GM23338 (cell line): Measurements from ENCODE around the gene SEMG1. TPM values are rescaled to one million over a fixed set of nuclear protein-coding genes. Genes with fewer than 3 reads are reported as not detected.

Source experiments
- ATAC-seq: fragments of 200-7000 bp; cut with Tn5 transposase; 3 replicates; pipeline ENCODE4 v1.9.1; 2020
- DNase-seq: peaks from one replicate; pipeline ENCODE4 v3.0.0-alpha.2; 2015; ENCODE audit warnings: low spot score
- H2AFZ ChIP-seq: fragments of 200-600 bp; sonication (generic); 2 replicates; pipeline ENCODE4 v1.8.0; 2016; ENCODE audit warnings: antibody characterized with exemption, mild to moderate bottlenecking, moderate library complexity
- H3F3A ChIP-seq: fragments of 200-600 bp; sonication (generic); replicated peaks from 2 replicates; pipeline ENCODE4 v1.8.0; 2017; ENCODE audit warnings: antibody characterized with exemption, mixed run types, low read depth
- H3K27ac ChIP-seq: fragments of 200-600 bp; sonication (generic); 2 replicates; pipeline ENCODE4 v1.6.1; 2016; ENCODE audit warnings: low read depth
- H3K27me3 ChIP-seq: fragments of 200-600 bp; sonication (generic); 2 replicates; pipeline ENCODE4 v1.8.0; 2016; ENCODE audit warnings: mild to moderate bottlenecking, mixed run types, moderate library complexity; ENCODE audit not compliant: insufficient read depth
- H3K36me3 ChIP-seq: fragments of 200-600 bp; sonication (generic); 2 replicates; pipeline ENCODE4 v1.8.0; 2016; ENCODE audit warnings: mild to moderate bottlenecking; ENCODE audit not compliant: insufficient read depth
- H3K4me1 ChIP-seq: fragments of 200-600 bp; sonication (generic); 2 replicates; pipeline ENCODE4 v1.8.0; 2016; ENCODE audit warnings: mild to moderate bottlenecking, moderate library complexity; ENCODE audit not compliant: insufficient read depth
- H3K4me2 ChIP-seq: fragments of 200-600 bp; sonication (generic); 2 replicates; pipeline ENCODE4 v1.7.1; 2017; ENCODE audit warnings: mixed run types
- H3K4me3 ChIP-seq: fragments of 200-600 bp; sonication (generic); 2 replicates; pipeline ENCODE4 v1.6.1; 2016; ENCODE audit warnings: mixed run types
- H3K79me2 ChIP-seq: fragments of 200-600 bp; sonication (generic); replicated peaks from 2 replicates; pipeline ENCODE4 v1.8.0; 2017; ENCODE audit warnings: mild to moderate bottlenecking; ENCODE audit not compliant: insufficient read depth
- H3K9me2 ChIP-seq: fragments of 200-600 bp; sonication (generic); 2 replicates; pipeline ENCODE4 v1.8.0; 2017; ENCODE audit not compliant: insufficient read depth
- H4K20me1 ChIP-seq: fragments of 200-600 bp; sonication (generic); replicated peaks from 2 replicates; pipeline ENCODE4 v1.8.0; 2017; ENCODE audit warnings: mild to moderate bottlenecking; ENCODE audit not compliant: insufficient read depth
- H3K27ac Mint-ChIP-seq: 2 replicates; pipeline ENCODE4 v1.8.0; 2020; ENCODE audit warnings: inconsistent platforms, mild to moderate bottlenecking, moderate library complexity, mixed read lengths
- H3K27me3 Mint-ChIP-seq: 3 replicates; pipeline ENCODE4 v1.8.0; 2022; ENCODE audit warnings: low read depth, mild to moderate bottlenecking, moderate library complexity, mixed read lengths, inconsistent platforms; ENCODE audit not compliant: insufficient read depth, poor library complexity
- H3K36me3 Mint-ChIP-seq: 3 replicates; pipeline ENCODE4 v1.8.0; 2021; ENCODE audit warnings: low read depth, mild to moderate bottlenecking, inconsistent platforms, moderate library complexity, mixed read lengths
- H3K4me1 Mint-ChIP-seq: 3 replicates; pipeline ENCODE4 v1.8.0; 2020; ENCODE audit warnings: mild to moderate bottlenecking, inconsistent platforms, mixed read lengths
- H3K4me3 Mint-ChIP-seq: 3 replicates; pipeline ENCODE4 v1.8.0; 2021; ENCODE audit warnings: moderate library complexity, mild to moderate bottlenecking, inconsistent platforms, mixed read lengths
- H3K9me3 Mint-ChIP-seq: 3 replicates; pipeline ENCODE4 v1.8.0; 2020; ENCODE audit warnings: moderate library complexity, mild to moderate bottlenecking, inconsistent platforms, mixed read lengths
- CREB1 ChIP-seq: fragments of 250-450 bp; sonication (Bioruptor Pico); IDR thresholded peaks from 2 replicates; pipeline ENCODE4 v1.5.0; 2020; ENCODE audit warnings: low read depth, mild to moderate bottlenecking, moderate library complexity
- EZH2 ChIP-seq: fragments of 200-600 bp; sonication (generic); IDR thresholded peaks from one replicate; pipeline ENCODE4 v1.8.0; 2017; ENCODE audit warnings: antibody characterized with exemption, mild to moderate bottlenecking, low read depth; ENCODE audit not compliant: unreplicated experiment
- EZH2phosphoT487 ChIP-seq: fragments of 200-600 bp; sonication (generic); IDR thresholded peaks from one replicate; pipeline ENCODE4 v1.8.1; 2018; ENCODE audit warnings: antibody characterized with exemption; ENCODE audit not compliant: unreplicated experiment
- JUNB ChIP-seq: IDR thresholded peaks from one replicate; pipeline ENCODE4 v1.6.1; 2016; ENCODE audit warnings: antibody characterized with exemption; ENCODE audit not compliant: unreplicated experiment
- NANOG ChIP-seq: IDR thresholded peaks from 2 replicates; pipeline ENCODE4 v1.6.1; 2016; ENCODE audit warnings: antibody characterized with exemption, borderline replicate concordance
- REST ChIP-seq: IDR thresholded peaks from one replicate; pipeline ENCODE4 v1.6.1; 2018; ENCODE audit warnings: antibody characterized with exemption; ENCODE audit not compliant: unreplicated experiment
- STAT1 ChIP-seq: IDR thresholded peaks from one replicate; pipeline ENCODE4 v1.6.1; 2016; ENCODE audit warnings: antibody characterized with exemption; ENCODE audit not compliant: unreplicated experiment
- ZNF114 ChIP-seq: fragments of 250-450 bp; sonication (Bioruptor Pico); IDR thresholded peaks from 2 replicates; pipeline ENCODE4 v1.5.0; 2020; ENCODE audit warnings: mild to moderate bottlenecking, moderate library complexity
- ZNF331 ChIP-seq: fragments of 250-450 bp; sonication (Bioruptor Pico); IDR thresholded peaks from 2 replicates; pipeline ENCODE4 v1.5.0; 2020; ENCODE audit warnings: low read depth, mild to moderate bottlenecking, moderate library complexity
- ZNF462 ChIP-seq: fragments of 250-450 bp; sonication (Bioruptor Pico); IDR thresholded peaks from 2 replicates; pipeline ENCODE4 v1.5.0; 2020; ENCODE audit warnings: mild to moderate bottlenecking, moderate library complexity
- polyA plus RNA-seq: library from polyadenylated mRNA; unstranded; fragments of >200 nt; fragmentation: Nextera tagmentation; extraction: Ambion mirVana; gene quantifications from 2 replicates; pipeline ENCODE4 v1.2.1, GENCODE V29; 2016
- total RNA-seq: library from RNA; depleted of rRNA; stranded (reverse); fragments of >200 nt; shearing (Covaris generic); gene quantifications from 2 replicates; pipeline ENCODE4 v1.2.3, GENCODE V29; 2014

SEMG1 gene
- total and polyA plus RNA-seq, 2 experiments from 2014 or later, result 3.3 to 5.7 TPM

GRCh38 chr20:45191926-45192325, 14.9 kb upstream of the SEMG1 start (continued):
- TF ChIP-seq EZH2 (no peak), CREB1 (CRISPR knock-in tag) (no peak), ZNF462 (no peak), JUNB (no peak), ZNF114 (CRISPR knock-in tag) (no peak), STAT1 (no peak)

GRCh38 chr20:45193331-45193730, 13.5 kb upstream of the SEMG1 start:
- Mint-ChIP-seq H3K36me3 (no peaks in the 10 kb centered on the region), H3K9me3 (peaks cover 3% of the 10 kb centered on the region; the same call in 1 of the 3 replicates), H3K27ac (no peak overlapping the region), H3K4me3 (no peak overlapping the region), H3K4me1 (peaks cover 5% of the 10 kb centered on the region; the same call in 2 of the 3 replicates), H3K27me3 (no peaks in the 10 kb centered on the region)
- Histone ChIP-seq H3K27ac (no peak overlapping the region), H3K4me2 (no peak overlapping the region), H3K9me2 (0 out of 2 replicates have a peak, but pooled peaks cover 3% of the 10 kb centered on the region), H2AFZ (no peak overlapping the region), H3K79me2 (no peaks in the 10 kb centered on the region), H3F3A (no peaks in the 10 kb centered on the region), H3K36me3 (no peaks in the 10 kb centered on the region), H3K4me3 (no peak overlapping the region), H3K27me3 (no peaks in the 10 kb centered on the region), H3K4me1 (peaks cover 8% of the 10 kb centered on the region; the same call in 1 of the 2 replicates), H4K20me1 (no peaks in the 10 kb centered on the region)
- DNase-seq (no peak), ATAC-seq (no peak)
- no peak for TF ChIP-seq ZNF331 (CRISPR knock-in tag)
- no peak for TF ChIP-seq CREB1 (CRISPR knock-in tag)
- TF ChIP-seq EZH2phosphoT487, result no peak
- TF ChIP-seq STAT1, result no peak
- TF ChIP-seq REST, result no peak
- no peak for TF ChIP-seq NANOG
